ENCODE measurements around the gene CC2D1B.

- TF ChIP-seq CTCF (IDR thresholded peaks at IDR 0.05) (no peak), EP300 (IDR thresholded peaks at IDR 0.05) (no peak)
These were observed 31.0 kb downstream of the CC2D1B start for GRCh38 chr1:52334906-52335528.
